ENCODE data around the gene GYG2.
"Not testable (repeated sequence)": the region's sequence is repeated elsewhere in the genome, so short reads cannot be mapped to it uniquely, and the experiment has no call there.

GYG2 gene

DNA sequence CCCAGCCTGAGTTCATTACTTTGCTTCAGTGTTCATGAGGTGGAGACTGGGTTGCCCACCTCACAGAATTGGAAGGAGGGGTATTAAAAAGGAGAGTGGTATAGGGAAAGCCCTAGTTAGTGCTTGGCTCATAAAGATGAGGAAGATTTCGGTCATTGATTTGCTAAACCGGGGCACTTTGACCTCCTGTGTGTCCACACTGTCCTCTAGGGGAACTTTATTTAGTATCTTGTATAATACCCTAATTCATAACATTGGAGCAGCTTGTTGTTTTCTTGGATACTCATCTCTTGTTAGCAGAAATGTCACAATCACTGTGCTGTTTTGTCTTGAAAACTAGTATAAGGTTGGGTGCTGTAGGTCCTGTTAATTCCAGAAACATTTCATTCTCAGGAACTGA, 49.8 kb downstream of the GYG2 start:
- TF ChIP-seq, protein P1, sequence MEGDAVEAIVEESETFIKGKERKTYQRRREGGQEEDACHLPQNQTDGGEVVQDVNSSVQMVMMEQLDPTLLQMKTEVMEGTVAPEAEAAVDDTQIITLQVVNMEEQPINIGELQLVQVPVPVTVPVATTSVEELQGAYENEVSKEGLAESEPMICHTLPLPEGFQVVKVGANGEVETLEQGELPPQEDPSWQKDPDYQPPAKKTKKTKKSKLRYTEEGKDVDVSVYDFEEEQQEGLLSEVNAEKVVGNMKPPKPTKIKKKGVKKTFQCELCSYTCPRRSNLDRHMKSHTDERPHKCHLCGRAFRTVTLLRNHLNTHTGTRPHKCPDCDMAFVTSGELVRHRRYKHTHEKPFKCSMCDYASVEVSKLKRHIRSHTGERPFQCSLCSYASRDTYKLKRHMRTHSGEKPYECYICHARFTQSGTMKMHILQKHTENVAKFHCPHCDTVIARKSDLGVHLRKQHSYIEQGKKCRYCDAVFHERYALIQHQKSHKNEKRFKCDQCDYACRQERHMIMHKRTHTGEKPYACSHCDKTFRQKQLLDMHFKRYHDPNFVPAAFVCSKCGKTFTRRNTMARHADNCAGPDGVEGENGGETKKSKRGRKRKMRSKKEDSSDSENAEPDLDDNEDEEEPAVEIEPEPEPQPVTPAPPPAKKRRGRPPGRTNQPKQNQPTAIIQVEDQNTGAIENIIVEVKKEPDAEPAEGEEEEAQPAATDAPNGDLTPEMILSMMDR (conservative IDR thresholded peaks at IDR 0.05; ENCODE audit: low read length), result no peak
- no peak overlapping the region for H3K4me3 ChIP-seq (ENCODE audit: low read length)
- no peak for DNase-seq (ENCODE audit: low read depth)

DNA sequence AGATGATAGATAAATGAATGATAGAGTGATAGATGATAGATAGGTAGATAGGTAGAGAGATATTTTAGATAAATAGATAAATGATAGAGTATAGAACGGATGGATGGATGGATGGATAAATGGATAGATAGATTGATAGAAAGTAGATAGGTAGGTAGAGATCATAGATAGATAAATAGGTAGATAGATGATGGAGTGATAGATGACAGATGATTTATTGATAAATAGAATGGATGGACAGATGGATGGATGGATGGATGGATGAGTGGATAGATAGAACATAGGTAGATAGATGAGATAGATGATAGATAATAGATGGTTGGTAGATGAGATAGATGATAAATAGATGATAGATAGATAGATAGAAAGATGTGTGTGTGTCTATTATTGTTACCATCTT, 50.9 kb downstream of the GYG2 start:
- DNase-seq (ENCODE audit: low read depth), result no peak
- TF ChIP-seq, protein P1 (conservative IDR thresholded peaks at IDR 0.05; ENCODE audit: low read length), result no peak
- no peak overlapping the region for H3K4me3 ChIP-seq (ENCODE audit: low read length)

DNA sequence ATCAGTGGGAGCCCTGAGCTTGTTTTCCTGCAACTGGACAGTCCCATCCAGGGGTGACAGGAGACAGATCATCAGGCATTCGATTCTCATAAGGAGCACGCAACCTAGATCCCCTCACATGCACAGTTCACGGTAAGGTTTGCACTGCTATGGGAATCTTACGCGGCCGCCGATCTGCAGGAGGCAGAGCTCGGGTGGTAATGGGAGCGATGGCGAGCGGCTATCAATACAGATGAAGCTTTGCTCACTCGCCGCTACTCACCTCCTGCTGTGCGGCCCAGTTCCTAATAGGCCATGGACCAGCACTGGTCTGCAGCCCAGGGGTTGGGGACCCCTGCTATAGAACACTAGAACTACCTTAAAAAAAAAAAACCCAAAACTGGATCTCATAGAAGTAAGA, 55.0 kb downstream of the GYG2 start:
- no peak for DNase-seq (ENCODE audit: low read depth)
- no peak overlapping the region for H3K4me3 ChIP-seq (ENCODE audit: low read length)
- TF ChIP-seq, protein P1 (conservative IDR thresholded peaks at IDR 0.05; ENCODE audit: low read length), result no peak

DNA sequence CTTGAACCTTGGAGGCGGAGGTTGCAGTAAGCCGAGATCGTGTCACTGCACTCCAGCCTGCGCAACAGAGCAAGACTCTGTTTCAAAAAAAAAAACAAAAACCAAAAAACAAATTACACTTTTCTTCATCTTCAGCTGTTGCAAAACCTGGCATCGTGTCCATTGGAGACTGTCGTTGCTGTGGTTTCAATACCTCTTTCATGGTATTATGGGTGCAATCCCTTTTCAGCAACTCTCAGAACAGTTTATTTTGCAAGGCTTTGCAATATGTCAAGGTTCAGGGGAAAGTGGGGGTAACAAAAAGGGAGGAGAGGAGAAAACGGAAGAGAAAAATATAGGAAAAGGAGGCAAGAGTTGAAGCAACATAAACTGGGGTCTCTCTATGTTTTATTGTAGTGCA, 59.6 kb downstream of the GYG2 start:
- DNase-seq (ENCODE audit: low read depth), result no peak
- H3K4me3 ChIP-seq (ENCODE audit: low read length), result no peak overlapping the region
- TF ChIP-seq, protein P1 (conservative IDR thresholded peaks at IDR 0.05; ENCODE audit: low read length), result no peak

DNA sequence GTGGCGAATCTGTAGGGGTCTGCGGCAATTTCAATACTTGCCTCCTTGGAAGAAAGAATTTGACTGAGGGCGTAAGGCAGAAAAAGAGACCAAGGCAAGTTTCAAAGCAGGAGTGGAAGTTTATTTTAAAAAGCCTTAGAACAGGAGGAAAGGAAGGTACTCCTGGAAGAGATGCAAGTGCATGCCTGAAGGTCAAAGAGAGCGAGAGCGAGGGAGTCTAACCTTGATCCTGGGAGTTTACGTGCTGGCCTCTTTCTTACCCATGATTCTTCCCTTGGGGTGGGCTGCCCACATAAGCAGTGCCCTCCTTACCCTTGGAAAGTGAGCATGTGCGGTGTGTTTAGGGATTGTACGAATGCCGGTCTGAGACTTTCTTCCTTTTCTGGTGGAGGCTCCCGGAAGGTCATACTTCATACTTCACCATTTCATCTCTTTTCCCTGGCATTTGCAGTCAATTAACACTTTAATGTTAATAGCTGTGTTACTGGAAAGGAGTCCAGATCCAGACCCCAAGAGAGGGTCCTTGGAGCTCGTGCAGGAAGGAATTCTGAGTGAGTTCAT, 60.4 kb downstream of the GYG2 start:
- no peak for DNase-seq (ENCODE audit: low read depth)
- peak overlapping the region; percentile 56 for H3K4me3 ChIP-seq (ENCODE audit: low read length)

DNA sequence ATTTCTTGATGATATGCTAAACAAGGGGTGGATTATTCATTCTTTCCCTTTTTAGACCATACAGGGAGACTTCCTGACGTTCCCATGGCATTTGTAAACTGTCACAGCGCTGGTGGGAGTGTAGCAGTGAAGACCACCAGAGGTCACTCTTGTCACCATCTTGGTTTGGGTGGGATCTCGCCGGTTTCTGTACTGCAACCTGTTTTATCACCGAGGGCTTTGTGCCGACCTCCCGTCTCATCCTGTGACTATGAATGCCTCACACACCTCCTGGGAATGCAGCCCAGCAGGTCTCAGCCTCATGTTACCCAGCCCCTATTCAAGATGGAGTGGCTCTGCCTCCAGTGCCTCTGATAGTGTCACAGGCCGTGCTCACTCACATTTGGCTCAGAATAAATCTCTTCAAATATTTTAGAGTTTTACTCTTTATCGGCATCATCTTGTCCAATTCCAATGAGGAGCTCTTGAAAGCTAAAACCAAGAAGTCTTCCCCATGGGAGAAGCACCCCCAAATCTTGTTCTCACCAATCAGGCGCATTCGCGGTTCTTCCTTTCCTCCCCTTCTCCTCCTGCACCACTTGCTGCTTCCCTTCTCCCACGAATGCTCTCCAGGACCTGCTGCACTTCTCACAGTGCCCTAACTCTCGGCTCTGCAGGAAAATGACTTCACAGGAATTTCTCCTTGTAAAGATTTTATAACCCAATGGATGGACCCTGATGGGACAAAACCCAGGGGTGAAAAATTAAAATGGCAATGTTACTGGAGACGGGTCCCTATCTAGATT, 61.2 kb downstream of the GYG2 start:
- TF ChIP-seq, protein P1 (conservative IDR thresholded peaks at IDR 0.05; ENCODE audit: low read length), result peak; percentile 34
- H3K4me3 ChIP-seq (ENCODE audit: low read length), result peak overlapping the region; percentile 56
- not testable (repeated sequence) for DNase-seq (ENCODE audit: low read depth)

More for the DNA sequence above, 60.4 kb downstream of the GYG2 start:
- TF ChIP-seq, protein P1 (conservative IDR thresholded peaks at IDR 0.05; ENCODE audit: low read length), result no peak

DNA sequence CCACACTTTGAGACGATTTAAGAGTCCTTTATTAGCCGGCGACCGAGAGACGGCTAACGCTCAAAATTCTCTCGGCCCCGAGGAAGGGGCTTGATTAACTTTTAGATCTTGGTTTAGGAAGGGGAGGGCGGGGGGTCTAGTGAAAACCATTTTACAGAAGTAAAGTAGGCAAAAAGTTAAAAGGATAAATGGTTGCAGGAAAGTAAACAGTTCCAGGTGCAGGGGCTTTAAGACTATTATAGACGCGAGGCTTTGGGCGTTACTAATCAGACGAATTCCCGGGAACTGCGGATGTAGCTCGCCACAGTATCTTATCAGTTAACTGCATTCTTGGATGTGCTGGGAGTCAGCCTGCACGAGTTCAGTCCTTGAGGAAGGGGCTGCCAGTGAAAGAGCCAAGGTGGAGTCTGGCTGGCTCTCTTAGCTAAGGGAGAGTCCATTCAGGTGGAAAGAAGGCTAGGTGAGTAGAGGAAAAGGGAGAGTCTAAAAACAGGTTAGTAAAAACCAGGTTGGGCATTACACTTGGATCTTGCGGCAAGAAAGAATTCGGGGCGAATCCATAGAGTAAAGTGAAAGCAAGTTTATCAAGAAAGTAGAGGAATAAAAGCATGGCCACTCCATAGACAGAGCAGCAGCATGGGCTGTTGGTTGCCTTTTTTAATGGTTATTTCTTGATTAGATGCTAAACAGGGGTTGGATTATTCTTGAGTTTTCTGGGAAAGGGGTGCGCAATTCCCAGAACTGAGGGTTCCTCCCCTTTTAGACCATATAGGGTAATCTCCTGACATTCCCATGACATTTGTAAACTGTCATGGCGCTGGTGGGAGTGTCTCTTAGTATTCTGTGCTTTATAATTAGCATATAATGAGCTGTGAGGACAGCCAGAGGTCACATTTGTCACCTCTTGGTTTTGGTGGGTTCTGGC, 62.1 kb downstream of the GYG2 start:
- H3K4me3 ChIP-seq (ENCODE audit: low read length); DNase-seq (ENCODE audit: low read depth): not testable (repeated sequence)
